Activated T-helper 17 cell treated with anti-CD3 and anti-CD28 coated beads, Interleukin-2, amount 50 U/mL, for 72 hours (primary cell): Measurements from ENCODE around the gene BRINP2. TPM values are rescaled to one million over a fixed set of nuclear protein-coding genes. Genes with fewer than 3 reads are reported as not detected.

Experiments
- ATAC-seq: fragments of 150-1000 bp; cut with Tn5 transposase; replicated peaks from 2 replicates; pipeline ENCODE4 v1.10.0; 2021; ENCODE audit warnings: mild to moderate bottlenecking, moderate library complexity
- H3K27ac Mint-ChIP-seq: one replicate; pipeline ENCODE4 v1.8.0; 2022; ENCODE audit warnings: mixed read lengths
- H3K27me3 Mint-ChIP-seq: one replicate; pipeline ENCODE4 v1.8.0; 2022; ENCODE audit warnings: mixed read lengths
- H3K36me3 Mint-ChIP-seq: one replicate; pipeline ENCODE4 v1.8.0; 2022; ENCODE audit warnings: low read depth, mild to moderate bottlenecking, mixed read lengths
- H3K4me1 Mint-ChIP-seq: one replicate; pipeline ENCODE4 v1.8.0; 2022; ENCODE audit warnings: mixed read lengths
- H3K4me3 Mint-ChIP-seq: one replicate; pipeline ENCODE4 v1.8.0; 2022; ENCODE audit warnings: mild to moderate bottlenecking, mixed read lengths
- H3K9me3 Mint-ChIP-seq: one replicate; pipeline ENCODE4 v1.8.0; 2022; ENCODE audit warnings: mixed read lengths
- total RNA-seq, 2 donors: library from RNA; stranded (reverse); gene quantifications; one replicate each; pipeline ENCODE4 v1.2.3, GENCODE V29; 2022

Gene BRINP2
- total RNA-seq, 2 donors from 2014 or later, result not detected

- Mint-ChIP-seq H3K4me1 (no peaks in the 10 kb centered on the region), H3K9me3 (no peaks in the 10 kb centered on the region), H3K27me3 (no peaks in the 10 kb centered on the region), H3K27ac (no peak overlapping the region), H3K4me3 (no peak overlapping the region), H3K36me3 (no peaks in the 10 kb centered on the region)
- no peak for ATAC-seq
These were observed 118.8 kb downstream of the BRINP2 start for GRCh38 chr1:177289532-177289931.

- Mint-ChIP-seq H3K36me3 (no peaks in the 10 kb centered on the region), H3K27me3 (no peaks in the 10 kb centered on the region), H3K27ac (no peak overlapping the region), H3K4me1 (no peaks in the 10 kb centered on the region), H3K9me3 (peaks cover 9% of the 10 kb centered on the region), H3K4me3 (no peak overlapping the region)
- ATAC-seq, result no peak
These were observed 129.7 kb downstream of the BRINP2 start for GRCh38 chr1:177300431-177300830.

- Mint-ChIP-seq H3K4me3 (no peak overlapping the region), H3K36me3 (no peaks in the 10 kb centered on the region), H3K27me3 (peaks cover 3% of the 10 kb centered on the region), H3K9me3 (peaks cover 9% of the 10 kb centered on the region), H3K27ac (no peak overlapping the region), H3K4me1 (no peaks in the 10 kb centered on the region)
- ATAC-seq, result no peak
These were observed 130.8 kb downstream of the BRINP2 start for GRCh38 chr1:177301425-177302124.

- no peak for ATAC-seq
These were observed 131.7 kb downstream of the BRINP2 start for GRCh38 chr1:177302357-177303044.

GRCh38 chr1:177305040-177306018 lies 134.6 kb downstream of the BRINP2 start:
- Mint-ChIP-seq H3K4me3 (no peak overlapping the region), H3K9me3 (peaks cover 15% of the 10 kb centered on the region), H3K27me3 (peaks cover 3% of the 10 kb centered on the region), H3K36me3 (no peaks in the 10 kb centered on the region), H3K4me1 (no peaks in the 10 kb centered on the region), H3K27ac (no peak overlapping the region)
- no peak for ATAC-seq

More at GRCh38 chr1:177302357-177303044, 131.7 kb downstream of the BRINP2 start:
- H3K27me3 Mint-ChIP-seq, result peaks cover 3% of the 10 kb centered on the region
- no peak overlapping the region for H3K4me3 Mint-ChIP-seq
- peaks cover 9% of the 10 kb centered on the region for H3K9me3 Mint-ChIP-seq
- no peaks in the 10 kb centered on the region for H3K36me3 Mint-ChIP-seq
- H3K4me1 Mint-ChIP-seq, result no peaks in the 10 kb centered on the region
- H3K27ac Mint-ChIP-seq, result no peak overlapping the region

- no peak for ATAC-seq
- Mint-ChIP-seq H3K27me3 (peaks cover 3% of the 10 kb centered on the region), H3K9me3 (peaks cover 15% of the 10 kb centered on the region), H3K36me3 (no peaks in the 10 kb centered on the region), H3K4me1 (no peaks in the 10 kb centered on the region), H3K4me3 (no peak overlapping the region), H3K27ac (no peak overlapping the region)
These were observed 135.3 kb downstream of the BRINP2 start for GRCh38 chr1:177306019-177306415.

- no peak overlapping the region for H3K27ac Mint-ChIP-seq
- no peaks in the 10 kb centered on the region for H3K36me3 Mint-ChIP-seq
- no peaks in the 10 kb centered on the region for H3K4me1 Mint-ChIP-seq
- no peak for ATAC-seq
- peaks cover 15% of the 10 kb centered on the region for H3K9me3 Mint-ChIP-seq
- H3K27me3 Mint-ChIP-seq, result peaks cover 3% of the 10 kb centered on the region
- H3K4me3 Mint-ChIP-seq, result no peak overlapping the region
These were observed 136.2 kb downstream of the BRINP2 start for GRCh38 chr1:177306981-177307380.

GRCh38 chr1:177307771-177308170 lies 137.0 kb downstream of the BRINP2 start:
- no peak for ATAC-seq
- Mint-ChIP-seq H3K36me3 (no peaks in the 10 kb centered on the region), H3K4me3 (no peak overlapping the region), H3K9me3 (peaks cover 19% of the 10 kb centered on the region), H3K4me1 (no peaks in the 10 kb centered on the region), H3K27ac (no peak overlapping the region), H3K27me3 (peaks cover 3% of the 10 kb centered on the region)

GRCh38 chr1:177309880-177310279 lies 139.1 kb downstream of the BRINP2 start:
- H3K27ac Mint-ChIP-seq, result no peak overlapping the region
- peaks cover 10% of the 10 kb centered on the region for H3K9me3 Mint-ChIP-seq
- H3K4me1 Mint-ChIP-seq, result no peaks in the 10 kb centered on the region
- H3K27me3 Mint-ChIP-seq, result peaks cover 3% of the 10 kb centered on the region
- H3K36me3 Mint-ChIP-seq, result no peaks in the 10 kb centered on the region
- no peak for ATAC-seq
- H3K4me3 Mint-ChIP-seq, result no peak overlapping the region

GRCh38 chr1:177310326-177310725 lies 139.6 kb downstream of the BRINP2 start:
- Mint-ChIP-seq H3K4me1 (no peaks in the 10 kb centered on the region), H3K9me3 (peaks cover 10% of the 10 kb centered on the region), H3K4me3 (no peak overlapping the region), H3K36me3 (no peaks in the 10 kb centered on the region), H3K27me3 (peaks cover 3% of the 10 kb centered on the region), H3K27ac (no peak overlapping the region)
- ATAC-seq, result no peak

- Mint-ChIP-seq H3K4me1 (no peaks in the 10 kb centered on the region), H3K36me3 (no peaks in the 10 kb centered on the region), H3K4me3 (no peak overlapping the region), H3K27me3 (peaks cover under 1% of the 10 kb centered on the region), H3K9me3 (peaks cover 15% of the 10 kb centered on the region), H3K27ac (no peak overlapping the region)
- no peak for ATAC-seq
These were observed 140.4 kb downstream of the BRINP2 start for GRCh38 chr1:177311111-177311510.

- Mint-ChIP-seq H3K27ac (no peak overlapping the region), H3K4me3 (no peak overlapping the region), H3K27me3 (no peaks in the 10 kb centered on the region), H3K9me3 (peaks cover 15% of the 10 kb centered on the region), H3K4me1 (no peaks in the 10 kb centered on the region), H3K36me3 (no peaks in the 10 kb centered on the region)
- no peak for ATAC-seq
These were observed 140.8 kb downstream of the BRINP2 start for GRCh38 chr1:177311586-177311985.

GRCh38 chr1:177315261-177315660 lies 144.5 kb downstream of the BRINP2 start:
- H3K9me3 Mint-ChIP-seq, result peaks cover 14% of the 10 kb centered on the region
- no peaks in the 10 kb centered on the region for H3K36me3 Mint-ChIP-seq
- H3K4me3 Mint-ChIP-seq, result no peak overlapping the region
- no peak overlapping the region for H3K27ac Mint-ChIP-seq
- H3K4me1 Mint-ChIP-seq, result no peaks in the 10 kb centered on the region
- no peaks in the 10 kb centered on the region for H3K27me3 Mint-ChIP-seq
- no peak for ATAC-seq

GRCh38 chr1:177315761-177316160 lies 145.0 kb downstream of the BRINP2 start:
- no peaks in the 10 kb centered on the region for H3K4me1 Mint-ChIP-seq
- peaks cover 14% of the 10 kb centered on the region for H3K9me3 Mint-ChIP-seq
- H3K36me3 Mint-ChIP-seq, result no peaks in the 10 kb centered on the region
- no peak overlapping the region for H3K27ac Mint-ChIP-seq
- no peak for ATAC-seq
- H3K4me3 Mint-ChIP-seq, result no peak overlapping the region
- H3K27me3 Mint-ChIP-seq, result no peaks in the 10 kb centered on the region
